Iris pigment epithelial cell (primary cell): ENCODE measurements around the gene LGALS4.
"Not testable (repeated sequence)": the region's sequence is repeated elsewhere in the genome, so short reads cannot be mapped to it uniquely, and the experiment has no call there.

ENCODE experiments used
- DNase-seq: peaks from one replicate; pipeline ENCODE4 v3.0.0-alpha.2; 2011; ENCODE audit warnings: low read depth

The LGALS4 gene

DNA sequence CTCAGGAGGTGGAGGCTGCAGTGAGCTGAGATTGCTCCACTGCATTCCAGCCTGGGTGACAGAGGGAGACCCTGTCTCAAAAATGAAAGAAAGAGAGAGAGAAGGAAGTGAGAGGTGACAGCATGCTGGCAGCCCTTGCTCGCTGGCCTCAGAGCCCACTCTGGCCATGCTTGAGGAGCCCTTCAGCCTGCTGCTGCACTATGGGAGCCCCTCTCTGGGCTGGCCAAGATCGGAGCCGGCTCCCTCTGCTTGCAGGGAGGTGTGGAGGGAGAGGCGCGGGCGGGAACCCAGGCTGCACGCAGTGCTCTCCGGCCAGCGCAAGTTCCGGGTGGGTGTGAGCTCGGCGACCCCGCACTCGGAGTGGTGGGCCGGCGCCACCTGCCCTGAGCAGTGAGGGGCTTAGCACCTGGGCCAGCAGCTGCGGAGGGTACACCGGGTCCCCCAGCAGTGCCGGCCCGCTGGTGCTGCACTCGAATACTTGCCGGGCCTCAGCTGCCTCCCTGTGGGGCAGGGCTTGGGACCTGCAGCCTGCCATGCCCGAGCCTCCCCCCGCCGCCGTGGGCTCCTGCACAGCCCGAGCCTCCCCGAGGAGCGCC, 8.6 kb upstream of the LGALS4 start:
- not testable (repeated sequence) for DNase-seq

DNA sequence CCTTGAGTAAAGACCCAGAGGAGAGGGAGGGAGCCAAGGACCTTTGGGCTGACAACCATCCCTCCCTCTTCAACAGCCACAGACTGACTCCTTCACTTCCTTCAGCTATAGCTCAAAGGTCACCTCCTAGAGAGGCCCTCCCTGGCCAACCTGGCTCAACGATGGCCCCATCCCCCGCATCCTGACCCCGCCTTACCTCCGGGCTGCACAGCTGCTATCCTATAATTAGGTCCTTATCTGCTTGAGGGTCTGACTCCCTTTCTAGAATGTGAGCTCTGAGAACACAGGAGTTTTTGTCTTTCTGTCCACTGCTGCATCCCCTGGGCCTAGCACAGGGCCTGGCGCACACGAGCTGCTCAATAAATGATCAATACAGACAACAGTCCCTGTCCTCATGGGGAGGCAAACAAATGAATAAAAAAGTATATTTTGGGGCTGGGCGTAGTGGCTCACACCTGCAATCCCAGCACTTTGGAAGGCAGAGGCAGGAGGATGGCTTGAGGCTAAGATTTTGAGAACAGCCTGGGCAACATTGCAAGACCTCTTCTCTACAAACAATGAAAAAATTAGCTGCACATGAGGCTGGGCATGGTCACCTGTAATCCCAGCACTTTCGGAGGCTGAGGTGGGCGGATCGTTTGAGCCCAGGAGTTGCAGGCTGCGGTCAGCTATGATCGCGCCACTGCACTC, 6.6 kb upstream of the LGALS4 start:
- no peak for DNase-seq

DNA sequence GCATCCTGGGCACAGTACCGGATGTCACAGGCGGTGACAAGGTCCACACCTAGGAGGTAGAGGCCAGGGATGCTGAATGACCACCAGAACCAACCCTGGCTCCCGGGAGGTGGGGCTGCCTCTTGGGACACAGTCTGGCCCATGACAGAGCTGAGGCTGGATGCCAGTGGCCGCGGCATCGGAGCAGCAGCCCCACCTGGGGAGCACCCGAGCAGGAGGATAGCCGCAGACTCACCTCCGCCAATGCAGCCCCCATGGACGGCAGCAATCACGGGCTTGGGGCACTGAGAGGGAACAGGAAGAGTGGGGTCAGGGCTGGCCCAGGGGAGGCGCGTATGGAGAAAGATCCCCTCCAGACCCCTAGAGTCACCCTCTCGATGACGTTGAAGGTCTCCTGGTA, 4.3 kb upstream of the LGALS4 start:
- DNase-seq = no peak

DNA sequence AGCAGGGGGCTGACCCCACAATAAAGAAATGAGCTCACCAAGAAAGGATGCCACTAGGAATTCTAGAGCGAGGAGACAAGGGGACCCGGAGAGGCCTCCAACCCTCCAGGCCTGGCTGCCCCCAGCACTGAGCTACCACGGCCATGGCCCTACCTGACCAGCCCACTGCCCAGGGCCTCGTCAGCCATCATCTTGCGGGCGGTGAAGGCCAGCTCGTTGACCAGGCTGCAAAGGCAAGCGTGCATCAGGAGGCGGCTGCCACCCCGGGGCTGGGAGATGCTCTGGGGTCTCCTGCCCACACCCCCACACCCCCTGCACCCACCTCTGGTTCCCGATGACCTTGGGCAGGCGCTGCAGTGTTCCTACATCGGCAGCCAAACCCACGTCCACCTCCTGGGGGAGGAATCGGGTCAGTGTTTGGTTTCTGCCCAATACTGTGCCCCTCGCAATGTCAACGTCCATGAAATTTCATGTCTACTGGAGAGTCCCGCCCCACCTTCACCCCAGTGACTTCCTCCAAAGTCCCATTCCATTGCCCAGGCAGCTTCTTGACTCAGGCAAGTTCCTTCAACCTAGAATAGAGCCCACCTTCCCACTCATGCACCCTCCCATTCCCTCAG, 3.5 kb upstream of the LGALS4 start:
- no peak for DNase-seq

DNA sequence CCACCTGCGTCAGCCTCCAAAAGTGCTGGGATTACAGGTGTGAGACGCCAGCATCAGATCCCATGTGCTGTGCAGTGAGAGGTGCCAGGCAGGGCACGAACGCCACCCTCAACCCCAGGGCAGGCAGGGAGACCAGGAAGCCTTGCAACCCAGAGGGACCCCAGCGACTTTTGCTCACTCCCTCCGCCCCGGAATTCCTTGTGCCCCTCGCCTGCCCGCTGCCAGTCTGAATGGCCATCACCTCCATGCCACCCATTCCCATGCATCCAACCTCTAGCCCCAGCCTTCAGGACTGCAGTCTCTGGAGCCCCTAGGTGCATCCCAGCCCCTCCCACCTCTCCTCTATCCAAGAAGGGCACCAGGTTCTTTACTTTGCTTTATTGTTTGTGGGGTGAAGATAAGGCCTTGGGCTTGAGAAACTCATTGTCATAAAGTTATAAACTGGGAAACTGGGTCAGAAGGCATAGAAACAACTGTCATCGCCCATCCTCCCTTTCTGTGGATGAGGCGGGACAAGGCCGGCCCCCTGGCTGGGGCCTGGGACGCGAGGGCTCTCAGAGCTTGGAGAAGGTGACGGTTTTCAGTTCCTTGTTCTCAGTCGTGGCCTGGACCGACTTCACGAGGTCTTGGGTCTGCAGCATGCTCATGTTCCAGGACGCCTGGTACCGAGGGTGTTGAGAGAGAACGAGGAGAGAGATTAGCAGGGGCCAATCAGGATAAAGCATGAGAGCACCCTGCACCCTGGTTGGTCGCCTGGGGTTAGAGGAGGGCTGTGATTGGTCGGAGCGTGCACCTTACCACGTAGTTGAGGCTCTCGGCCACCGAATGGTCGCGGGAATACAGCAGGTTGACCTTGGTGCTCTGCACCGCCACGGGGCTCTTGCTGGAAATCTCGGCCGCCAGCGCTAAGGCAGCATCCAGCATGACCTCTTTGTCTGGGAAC, 2.6 kb upstream of the LGALS4 start:
- DNase-seq = no peak

DNA sequence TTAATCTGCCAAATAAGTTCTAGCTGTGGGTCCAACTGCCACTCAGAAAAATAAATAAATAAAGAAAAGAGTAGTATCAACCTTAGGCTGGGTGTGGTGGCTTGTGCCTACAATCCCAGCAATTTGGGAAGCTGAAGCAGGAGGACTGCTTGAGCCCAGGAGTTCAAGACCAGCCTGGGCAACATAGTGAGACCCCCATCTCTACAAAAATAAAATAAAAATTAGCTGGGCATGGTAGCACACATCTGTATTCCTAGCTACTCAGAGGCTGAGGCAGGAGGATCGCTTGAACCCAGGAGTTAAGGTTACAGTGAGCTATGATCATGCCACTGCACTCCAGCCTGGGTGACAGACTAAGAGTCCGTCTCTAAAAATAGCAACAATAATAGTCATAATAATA, 1.2 kb upstream of the LGALS4 start:
- not testable (repeated sequence) for DNase-seq

DNA sequence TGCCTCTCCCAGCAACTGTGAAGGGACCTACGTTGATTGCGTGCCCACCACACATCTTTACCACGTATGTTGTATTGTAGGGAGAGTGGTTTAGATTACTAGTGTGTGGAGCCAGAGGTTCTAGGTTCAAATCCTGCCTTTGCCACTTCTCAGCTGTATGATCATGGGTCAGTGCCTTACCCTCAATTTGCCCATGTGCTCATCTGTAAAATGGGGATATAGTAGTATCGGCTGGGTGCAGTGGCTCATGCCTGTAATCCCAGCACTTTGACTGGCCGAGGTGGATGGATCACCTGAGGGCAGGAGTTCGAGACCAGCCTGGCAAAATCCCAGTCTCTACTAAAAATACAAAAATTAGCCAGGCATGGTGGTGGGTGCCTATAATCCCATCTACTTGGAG, 578 bp upstream of the LGALS4 start:
- DNase-seq = no peak

DNA sequence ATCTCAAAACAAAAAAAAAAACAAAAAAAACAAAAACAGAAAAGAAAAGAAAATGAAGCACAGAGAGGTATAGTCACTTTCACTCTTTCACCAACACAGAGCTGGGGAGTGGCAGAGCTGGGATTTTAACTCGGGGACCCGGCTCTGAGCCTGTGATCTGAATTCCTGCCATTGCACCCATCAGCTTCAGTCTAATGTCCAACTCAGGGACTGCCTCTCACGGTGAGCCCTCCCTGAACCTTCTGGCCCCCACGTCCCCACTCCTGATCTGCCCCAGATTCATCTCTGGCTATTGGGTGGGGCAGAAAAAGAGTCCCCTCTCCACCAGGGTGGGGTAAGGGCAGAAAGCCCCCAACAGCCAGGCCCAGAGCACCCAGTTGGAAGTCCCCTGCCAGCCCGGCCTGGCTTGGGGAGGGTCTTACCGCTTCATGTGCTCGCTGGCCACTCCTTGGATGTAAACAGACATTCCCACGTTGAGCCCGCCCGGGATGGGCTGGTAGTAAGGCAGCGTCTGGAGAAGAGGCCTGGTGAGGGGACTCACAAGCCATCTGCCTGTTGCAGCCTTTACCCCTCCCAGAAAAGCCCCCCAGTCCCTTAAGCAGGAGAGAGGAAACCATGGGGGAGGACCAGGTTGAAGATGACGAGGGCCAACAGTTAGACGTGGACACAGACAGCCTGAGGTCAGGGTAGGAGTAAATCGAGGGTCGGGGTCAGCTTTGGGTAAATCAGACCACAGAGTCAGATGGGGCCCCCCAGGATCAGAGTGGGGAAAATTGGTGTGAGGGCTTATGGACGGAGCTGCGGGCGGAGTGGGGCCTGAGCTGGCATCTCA, 520 bp downstream of the LGALS4 start:
- no peak for DNase-seq

DNA sequence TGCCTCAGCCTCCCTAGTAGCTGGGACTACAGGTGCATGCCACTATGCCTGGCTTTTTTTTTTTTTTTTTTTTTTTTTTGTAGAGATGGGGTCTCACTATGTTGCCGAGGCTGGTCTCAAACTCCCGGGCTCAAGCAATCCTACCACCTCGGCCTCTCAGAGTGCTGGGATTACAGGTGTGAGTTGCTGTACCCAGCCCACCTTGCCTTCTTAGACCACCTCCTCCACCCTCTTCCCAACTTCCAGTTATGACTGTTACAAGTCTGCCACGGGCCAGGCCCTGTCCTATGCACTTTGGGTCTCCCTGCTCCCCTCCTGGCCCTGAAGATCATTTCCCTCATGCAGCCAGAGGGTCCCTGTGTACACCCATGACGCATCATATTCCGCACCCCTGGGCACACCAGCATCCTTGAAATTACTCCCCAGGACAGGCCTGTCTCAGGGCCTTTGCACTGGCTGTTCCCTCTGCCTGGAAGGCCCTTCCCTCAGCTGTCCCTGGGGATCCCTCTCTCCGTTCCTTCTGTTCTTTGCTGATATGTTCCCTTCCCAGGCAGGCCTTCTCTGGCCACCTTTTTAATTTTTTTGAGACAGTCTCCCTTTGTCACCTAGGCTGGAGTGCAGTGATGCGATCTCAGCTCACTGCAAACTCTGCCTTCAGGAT, 3.0 kb downstream of the LGALS4 start:
- DNase-seq = no peak

DNA sequence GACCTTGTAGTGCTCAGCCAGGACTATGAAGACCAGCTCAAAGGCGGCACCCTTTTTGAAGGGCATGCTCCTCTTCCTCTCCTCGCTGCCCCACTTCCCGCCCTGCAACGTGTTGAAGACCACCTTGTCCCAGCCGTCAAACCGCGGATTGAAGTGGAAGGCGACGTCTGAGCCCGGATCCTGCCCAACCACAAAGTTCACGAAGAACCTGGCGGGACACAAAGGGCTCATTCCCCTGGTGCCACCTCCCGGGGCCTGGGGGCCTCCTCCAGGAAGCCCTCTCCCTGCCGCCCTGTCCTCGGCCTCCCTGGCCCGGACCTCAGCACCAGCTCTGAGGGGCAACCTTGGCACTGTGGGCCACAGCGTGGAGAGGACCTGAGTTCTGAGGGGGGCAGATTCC, 4.0 kb downstream of the LGALS4 start:
- no peak for DNase-seq

DNA sequence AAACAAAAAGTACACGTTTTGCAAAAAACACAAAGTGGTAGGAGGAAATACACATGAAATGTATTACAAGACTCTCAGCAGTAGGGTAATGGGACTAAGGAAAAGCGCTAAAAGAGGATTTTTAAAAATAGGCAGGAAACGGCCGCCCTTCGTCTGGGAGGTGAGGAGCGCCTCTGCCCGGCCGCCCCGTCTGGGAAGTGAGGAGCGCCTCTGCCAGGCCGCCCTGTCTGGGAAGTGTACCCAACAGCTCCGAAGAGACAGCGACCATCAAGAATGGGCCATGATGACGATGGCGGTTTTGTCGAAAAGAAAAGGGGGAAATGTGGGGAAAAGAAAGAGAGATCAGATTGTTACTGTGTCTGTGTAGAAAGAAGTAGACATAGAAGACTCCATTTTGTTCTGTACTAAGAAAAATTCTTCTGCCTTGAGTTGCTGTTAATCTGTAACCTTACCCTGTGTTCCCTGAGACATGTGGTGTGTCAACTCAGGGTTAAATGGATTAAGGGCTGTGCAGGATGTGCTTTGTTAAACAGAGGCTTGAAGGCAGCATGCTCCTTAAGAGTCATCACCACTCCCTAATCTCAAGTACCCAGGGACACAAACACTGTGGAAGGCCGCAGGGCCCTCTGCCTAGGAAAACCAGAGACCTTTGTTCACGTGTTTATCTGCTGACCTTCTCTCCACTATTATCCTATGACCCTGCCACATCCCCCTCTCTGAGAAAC, 5.2 kb downstream of the LGALS4 start:
- DNase-seq = peak; percentile 66

DNA sequence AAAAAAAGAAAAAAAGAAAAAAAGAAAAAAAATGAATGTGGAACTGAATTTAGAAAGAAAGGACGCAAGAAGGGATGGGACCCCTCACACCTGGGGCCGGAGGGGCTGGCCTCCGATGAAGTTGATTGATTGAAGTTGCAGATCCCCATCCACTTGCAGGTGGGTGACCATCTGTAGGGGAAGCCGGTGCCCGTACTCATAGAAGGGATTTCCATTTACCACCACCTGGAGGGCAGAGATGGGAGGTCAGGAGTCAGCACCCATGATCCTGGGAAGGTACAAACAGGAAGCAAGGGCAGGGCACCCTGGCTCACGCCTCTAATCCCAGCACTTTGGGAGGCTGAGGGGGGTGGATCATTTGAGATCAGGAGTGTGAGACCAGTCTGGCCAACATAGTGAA, 6.4 kb downstream of the LGALS4 start:
- no peak for DNase-seq

DNA sequence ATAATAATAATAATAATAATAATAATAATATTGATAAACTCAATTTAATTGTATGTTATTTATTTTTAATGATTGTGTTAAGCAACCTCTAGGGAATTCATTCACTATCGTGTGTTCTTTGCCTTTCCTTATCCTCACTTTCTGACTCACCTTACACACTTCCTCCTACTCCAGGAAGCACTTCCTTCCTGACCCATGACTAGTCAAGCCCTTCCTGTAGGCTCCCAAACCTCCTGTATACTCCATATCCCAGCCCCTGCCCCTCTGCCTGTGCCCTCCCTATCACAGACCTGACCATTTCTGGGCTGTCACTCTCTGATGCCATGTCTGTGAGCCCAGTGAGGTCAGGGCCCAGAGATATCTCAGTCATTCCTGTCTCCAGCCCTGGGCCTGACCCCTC, 7.6 kb downstream of the LGALS4 start:
- DNase-seq = no peak

DNA sequence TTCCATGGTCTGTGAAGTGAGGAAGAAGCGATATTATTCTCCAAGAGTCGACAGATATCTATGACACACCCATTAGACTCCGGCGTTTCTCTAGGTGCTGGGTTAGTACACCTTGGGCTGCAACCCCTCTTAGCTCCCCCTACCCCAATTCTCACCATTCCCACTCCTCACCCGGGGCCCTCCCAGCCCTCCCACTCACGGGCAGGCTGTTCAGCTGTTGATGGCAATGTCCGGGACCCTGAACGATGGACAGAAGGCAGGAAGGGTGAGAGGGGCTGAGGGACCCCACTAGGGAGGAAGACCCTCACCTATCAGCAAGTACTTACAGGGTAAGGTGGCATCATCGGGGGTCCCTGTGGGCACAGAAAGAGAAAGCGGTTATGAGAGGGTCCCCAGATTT, 9.2 kb downstream of the LGALS4 start:
- no peak for DNase-seq

DNA sequence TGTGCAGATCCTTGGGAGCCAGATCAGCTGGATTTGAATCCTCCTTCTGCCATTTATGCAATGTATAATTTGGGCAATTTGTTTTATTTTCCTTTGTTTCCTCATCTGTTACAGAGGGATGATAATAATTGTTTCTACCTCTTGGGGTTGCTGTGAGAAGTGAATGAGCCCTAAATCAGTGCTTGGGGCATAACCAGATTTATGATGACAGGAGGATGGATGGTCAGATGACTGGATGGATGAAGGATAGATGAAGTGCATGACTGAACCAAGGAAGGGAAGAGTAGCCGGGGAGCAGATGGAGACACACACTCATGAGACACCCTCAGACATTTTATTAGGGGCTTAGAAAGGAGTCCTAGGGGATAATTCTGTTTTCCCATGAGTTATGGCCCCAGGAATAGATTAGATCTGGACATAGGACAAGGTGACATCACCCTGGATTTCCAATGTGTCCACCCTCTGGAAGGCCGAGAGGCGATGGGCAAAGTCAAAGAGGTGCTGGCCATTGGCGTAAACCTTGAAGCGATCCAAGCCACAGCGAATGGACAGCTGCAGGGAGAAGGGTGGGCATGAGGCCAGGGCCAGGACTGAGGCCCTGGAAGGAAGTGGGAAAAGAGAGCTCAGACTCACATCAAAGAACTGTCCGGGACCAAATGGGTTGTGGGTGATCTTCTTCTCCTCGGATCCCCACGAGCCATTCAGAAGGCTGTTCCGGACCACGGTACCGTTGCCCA, 11.2 kb downstream of the LGALS4 start:
- DNase-seq = no peak

DNA sequence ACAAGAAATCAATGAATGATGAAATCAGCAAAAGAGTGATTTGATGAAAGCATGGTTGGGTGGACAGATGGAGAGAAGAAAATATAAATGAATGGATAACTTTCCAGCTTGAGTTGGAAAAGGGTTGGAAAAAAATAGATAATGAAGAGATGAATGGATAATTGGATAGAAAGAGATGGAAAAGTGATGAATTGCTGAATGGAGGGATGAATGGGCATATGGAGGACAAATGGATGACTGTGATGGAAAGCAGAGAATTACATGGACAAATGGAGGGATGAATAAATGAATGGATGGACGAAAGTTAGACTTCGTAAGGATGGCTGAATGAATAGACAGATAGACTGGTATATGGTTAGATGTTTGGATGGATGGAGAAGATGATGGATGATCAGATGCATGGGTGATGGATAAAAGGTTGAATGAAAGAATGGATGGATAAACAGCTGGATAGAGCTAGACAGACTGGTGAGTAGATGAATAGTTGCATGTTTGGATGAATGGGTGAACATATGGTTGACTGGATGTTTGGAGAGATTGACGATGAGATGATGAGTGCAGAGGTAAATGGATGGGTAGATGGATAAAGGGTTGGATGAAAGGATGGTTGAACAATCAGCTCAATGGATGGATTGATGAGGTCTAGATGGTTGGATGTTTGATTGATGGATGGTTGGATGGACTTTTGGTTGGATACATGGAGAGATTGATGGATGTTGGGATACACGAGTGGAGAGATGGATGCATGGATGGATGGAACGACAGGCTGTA, 12.0 kb downstream of the LGALS4 start:
- no peak for DNase-seq

DNA sequence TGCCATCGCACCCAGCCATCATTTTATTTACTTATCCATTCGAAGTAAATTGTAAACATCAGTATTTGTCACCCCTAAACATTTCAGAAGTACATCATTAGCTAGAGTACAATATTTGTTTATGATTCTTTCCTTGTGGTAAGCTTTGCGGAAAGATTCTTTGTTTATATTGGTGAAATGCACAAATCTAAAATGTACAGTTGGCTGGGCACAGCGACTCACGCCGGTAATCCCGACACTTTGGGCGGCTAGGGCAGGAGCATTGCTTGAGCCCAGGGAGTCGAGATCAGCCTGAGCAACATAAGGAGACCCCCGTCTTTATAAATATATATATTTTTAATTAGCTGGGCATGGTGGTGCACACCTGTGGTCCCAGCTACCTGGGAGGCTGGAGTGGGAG, 13.6 kb downstream of the LGALS4 start:
- DNase-seq = no peak

DNA sequence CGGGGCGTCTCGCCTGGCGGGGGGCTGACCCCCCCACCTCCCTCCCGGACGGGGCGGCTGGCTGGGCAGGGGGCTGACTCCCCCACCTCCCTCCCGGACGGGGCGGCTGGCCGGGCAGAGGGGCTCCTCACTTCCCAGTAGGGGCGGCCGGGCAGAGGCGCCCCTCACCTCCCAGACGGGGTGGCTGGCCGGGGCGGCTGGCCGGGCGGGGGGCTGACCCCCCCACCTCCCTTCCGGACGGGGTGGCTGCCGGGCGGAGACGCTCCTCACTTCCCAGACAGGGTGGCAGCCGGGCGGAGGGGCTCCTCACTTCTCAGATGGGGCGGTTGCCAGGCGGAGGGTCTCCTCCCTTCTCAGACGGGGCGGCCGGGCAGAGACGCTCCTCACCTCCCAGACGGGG, 15.0 kb downstream of the LGALS4 start:
- not testable (repeated sequence) for DNase-seq

DNA sequence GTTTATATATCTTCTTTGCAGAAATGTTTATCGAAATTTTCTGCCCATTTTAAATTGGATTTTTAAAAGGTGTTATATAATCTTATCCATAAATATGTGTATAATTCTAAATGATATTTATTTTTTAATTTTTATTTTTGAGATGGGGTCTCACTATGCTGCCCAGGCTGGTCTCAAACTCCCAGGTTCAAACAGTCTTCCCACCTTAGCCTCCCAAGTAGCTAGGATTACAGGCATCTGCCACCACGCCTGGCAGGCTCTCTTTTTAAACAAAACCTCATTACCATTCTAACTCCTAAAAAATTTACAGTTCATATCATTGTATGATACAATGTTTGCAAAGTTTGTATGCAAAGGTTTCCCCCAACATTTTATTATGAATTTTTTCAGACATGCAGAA, 16.6 kb downstream of the LGALS4 start:
- DNase-seq = no peak
